ENCODE results near the gene ZNF205. TPM values are rescaled to one million over a fixed set of nuclear protein-coding genes. Genes with fewer than 3 reads are reported as not detected.

Gene ZNF205
- total RNA-seq, 1 donor from 2014 or later, result 12.9 TPM

- Mint-ChIP-seq H3K36me3 (ENCODE audit: low read depth) (peaks cover 12% of the 10 kb centered on the region), H3K9me3 (ENCODE audit: low read depth) (no peaks in the 10 kb centered on the region), H3K4me1 (ENCODE audit: low read depth) (peaks cover 10% of the 10 kb centered on the region), H3K27me3 (ENCODE audit: low read depth) (no peaks in the 10 kb centered on the region), H3K4me3 (ENCODE audit: unreplicated experiment) (no peak overlapping the region), H3K27ac (ENCODE audit: unreplicated experiment) (no peak overlapping the region)
- TF ChIP-seq CTCF (IDR thresholded peaks at IDR 0.05), result no peak
- peak; percentile 90 for DNase-seq (ENCODE audit: low spot score)
These were observed 6.9 kb downstream of the ZNF205 start for GRCh38 chr16:3119286-3119685.

GRCh38 chr16:3119701-3120408 is 7.5 kb downstream of the ZNF205 start:
- H3K9me3 Mint-ChIP-seq (ENCODE audit: low read depth), result no peaks in the 10 kb centered on the region
- peaks cover 10% of the 10 kb centered on the region for H3K4me1 Mint-ChIP-seq (ENCODE audit: low read depth)
- DNase-seq (ENCODE audit: low spot score), result peak; percentile 92
- no peak overlapping the region for H3K27ac Mint-ChIP-seq (ENCODE audit: unreplicated experiment)
- peaks cover 12% of the 10 kb centered on the region for H3K36me3 Mint-ChIP-seq (ENCODE audit: low read depth)
- no peak for TF ChIP-seq CTCF (IDR thresholded peaks at IDR 0.05)
- H3K27me3 Mint-ChIP-seq (ENCODE audit: low read depth), result no peaks in the 10 kb centered on the region
- H3K4me3 Mint-ChIP-seq (ENCODE audit: unreplicated experiment), result no peak overlapping the region

GRCh38 chr16:3120435-3120834 is 8.0 kb downstream of the ZNF205 start:
- peaks cover 12% of the 10 kb centered on the region for H3K36me3 Mint-ChIP-seq (ENCODE audit: low read depth)
- no peak overlapping the region for H3K27ac Mint-ChIP-seq (ENCODE audit: unreplicated experiment)
- no peaks in the 10 kb centered on the region for H3K9me3 Mint-ChIP-seq (ENCODE audit: low read depth)
- no peaks in the 10 kb centered on the region for H3K27me3 Mint-ChIP-seq (ENCODE audit: low read depth)
- TF ChIP-seq CTCF (IDR thresholded peaks at IDR 0.05), result no peak
- no peak for DNase-seq (ENCODE audit: low spot score)
- H3K4me1 Mint-ChIP-seq (ENCODE audit: low read depth), result peaks cover 15% of the 10 kb centered on the region
- H3K4me3 Mint-ChIP-seq (ENCODE audit: unreplicated experiment), result no peak overlapping the region

- H3K36me3 Mint-ChIP-seq (ENCODE audit: low read depth), result peaks cover 8% of the 10 kb centered on the region
- H3K4me1 Mint-ChIP-seq (ENCODE audit: low read depth), result peaks cover 19% of the 10 kb centered on the region
- no peak overlapping the region for H3K27ac Mint-ChIP-seq (ENCODE audit: unreplicated experiment)
- no peak for TF ChIP-seq CTCF (IDR thresholded peaks at IDR 0.05)
- no peak for DNase-seq (ENCODE audit: low spot score)
- no peaks in the 10 kb centered on the region for H3K27me3 Mint-ChIP-seq (ENCODE audit: low read depth)
- no peak overlapping the region for H3K4me3 Mint-ChIP-seq (ENCODE audit: unreplicated experiment)
- H3K9me3 Mint-ChIP-seq (ENCODE audit: low read depth), result no peaks in the 10 kb centered on the region
These were observed 9.6 kb downstream of the ZNF205 start for GRCh38 chr16:3121851-3122467.

GRCh38 chr16:3122926-3123570 is 10.7 kb downstream of the ZNF205 start:
- TF ChIP-seq CTCF (IDR thresholded peaks at IDR 0.05), result no peak
- Mint-ChIP-seq H3K4me1 (ENCODE audit: low read depth) (peaks cover 19% of the 10 kb centered on the region), H3K4me3 (ENCODE audit: unreplicated experiment) (peak overlapping the region; percentile 94), H3K27me3 (ENCODE audit: low read depth) (no peaks in the 10 kb centered on the region), H3K9me3 (ENCODE audit: low read depth) (no peaks in the 10 kb centered on the region), H3K36me3 (ENCODE audit: low read depth) (peaks cover 9% of the 10 kb centered on the region), H3K27ac (ENCODE audit: unreplicated experiment) (peak overlapping the region; percentile 96)
- no peak for DNase-seq (ENCODE audit: low spot score)
